ENCODE data around the gene SLC6A19. TPM values are rescaled to one million over a fixed set of nuclear protein-coding genes. Genes with fewer than 3 reads are reported as not detected.

SLC6A19 gene
- total and polyA plus RNA-seq, 2 experiments from 2014 or later = 5.2 to 5.8 TPM

DNA sequence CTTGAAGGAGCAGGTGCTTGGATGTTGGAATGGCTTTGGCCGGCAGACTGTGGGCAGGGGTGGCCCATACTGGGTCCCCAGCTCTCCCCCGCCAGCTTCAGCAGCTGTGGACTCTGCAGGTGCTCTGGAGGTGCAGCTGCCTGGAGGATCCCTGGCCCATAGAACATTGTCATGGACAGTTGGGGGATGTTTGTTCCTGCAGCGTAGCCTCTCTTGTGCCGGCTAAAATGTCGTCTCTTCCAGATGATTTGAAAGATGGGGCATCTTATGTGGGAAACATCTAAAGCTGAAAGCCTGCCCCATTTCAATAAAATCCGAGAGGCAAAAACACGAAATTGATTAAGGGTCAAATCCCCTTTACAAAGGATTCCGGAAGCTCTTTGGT, 13.5 kb upstream of the SLC6A19 start:
- Histone ChIP-seq H3K27me3 (no peaks in the 10 kb centered on the region), H3K79me2 (no peaks in the 10 kb centered on the region), H3K9me2 (replicated peaks; ENCODE audit: insufficient read depth) (no peaks in the 10 kb centered on the region), H3K4me1 (ENCODE audit: insufficient read depth) (peaks cover 37% of the 10 kb centered on the region), H2AFZ (no peak overlapping the region), H3K4me2 (no peak overlapping the region), H3K9me3 (ENCODE audit: low read depth) (no peaks in the 10 kb centered on the region), H4K20me1 (ENCODE audit: insufficient read depth, poor library complexity, severe bottlenecking) (no peaks in the 10 kb centered on the region), H3K36me3 (replicated peaks; ENCODE audit: insufficient read depth, low read depth) (no peaks in the 10 kb centered on the region), H3K27ac (no peak overlapping the region), H3K4me3 (no peak overlapping the region)
- TF ChIP-seq EZH2phosphoT487 (IDR thresholded peaks at IDR 0.05; ENCODE audit: low read depth, severe bottlenecking, unreplicated experiment) (no peak), EZH2 (IDR thresholded peaks at IDR 0.05; ENCODE audit: borderline replicate concordance) (no peak)
- TF ChIP-seq, protein P1, sequence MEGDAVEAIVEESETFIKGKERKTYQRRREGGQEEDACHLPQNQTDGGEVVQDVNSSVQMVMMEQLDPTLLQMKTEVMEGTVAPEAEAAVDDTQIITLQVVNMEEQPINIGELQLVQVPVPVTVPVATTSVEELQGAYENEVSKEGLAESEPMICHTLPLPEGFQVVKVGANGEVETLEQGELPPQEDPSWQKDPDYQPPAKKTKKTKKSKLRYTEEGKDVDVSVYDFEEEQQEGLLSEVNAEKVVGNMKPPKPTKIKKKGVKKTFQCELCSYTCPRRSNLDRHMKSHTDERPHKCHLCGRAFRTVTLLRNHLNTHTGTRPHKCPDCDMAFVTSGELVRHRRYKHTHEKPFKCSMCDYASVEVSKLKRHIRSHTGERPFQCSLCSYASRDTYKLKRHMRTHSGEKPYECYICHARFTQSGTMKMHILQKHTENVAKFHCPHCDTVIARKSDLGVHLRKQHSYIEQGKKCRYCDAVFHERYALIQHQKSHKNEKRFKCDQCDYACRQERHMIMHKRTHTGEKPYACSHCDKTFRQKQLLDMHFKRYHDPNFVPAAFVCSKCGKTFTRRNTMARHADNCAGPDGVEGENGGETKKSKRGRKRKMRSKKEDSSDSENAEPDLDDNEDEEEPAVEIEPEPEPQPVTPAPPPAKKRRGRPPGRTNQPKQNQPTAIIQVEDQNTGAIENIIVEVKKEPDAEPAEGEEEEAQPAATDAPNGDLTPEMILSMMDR (IDR thresholded peaks at IDR 0.05; ENCODE audit: poor library complexity) = no peak
- WGBS (ENCODE audit: low lambda C conversion rate, missing lambda C conversion rate) = 97% methylated on average over 8 of the region's 8 CpGs
- no peak for DNase-seq (ENCODE audit: low spot score)

DNA sequence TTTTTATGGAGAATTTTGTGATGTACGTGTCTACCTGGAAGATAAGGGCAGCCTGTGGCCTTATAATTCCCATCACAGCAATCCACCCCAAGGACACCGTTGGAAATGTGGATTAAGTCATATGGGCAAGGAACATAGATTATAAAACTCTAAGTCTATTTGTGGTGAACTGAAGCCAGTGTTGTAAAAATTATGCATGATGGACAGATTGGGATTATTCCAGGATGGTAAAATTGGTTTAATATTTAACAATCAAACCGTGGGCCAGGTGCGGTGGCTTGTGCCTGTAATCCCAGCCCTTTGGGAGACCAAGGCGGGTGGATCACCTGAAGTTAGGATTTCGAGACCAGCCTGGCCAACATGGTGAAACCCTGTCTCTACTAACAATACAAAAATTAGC, 12.9 kb upstream of the SLC6A19 start:
- Histone ChIP-seq H2AFZ (no peak overlapping the region), H3K4me1 (ENCODE audit: insufficient read depth) (peaks cover 32% of the 10 kb centered on the region), H3K79me2 (no peaks in the 10 kb centered on the region), H4K20me1 (ENCODE audit: insufficient read depth, poor library complexity, severe bottlenecking) (no peaks in the 10 kb centered on the region), H3K4me2 (no peak overlapping the region), H3K9me2 (replicated peaks; ENCODE audit: insufficient read depth) (no peaks in the 10 kb centered on the region), H3K9me3 (ENCODE audit: low read depth) (no peaks in the 10 kb centered on the region), H3K27ac (no peak overlapping the region), H3K4me3 (no peak overlapping the region), H3K36me3 (replicated peaks; ENCODE audit: insufficient read depth, low read depth) (no peaks in the 10 kb centered on the region), H3K27me3 (no peaks in the 10 kb centered on the region)
- TF ChIP-seq EZH2 (IDR thresholded peaks at IDR 0.05; ENCODE audit: borderline replicate concordance) = no peak
- no peak for TF ChIP-seq EZH2phosphoT487 (IDR thresholded peaks at IDR 0.05; ENCODE audit: low read depth, severe bottlenecking, unreplicated experiment)
- TF ChIP-seq, protein P1 (IDR thresholded peaks at IDR 0.05; ENCODE audit: poor library complexity) = no peak
- no peak for DNase-seq (ENCODE audit: low spot score)
- WGBS (ENCODE audit: low lambda C conversion rate, missing lambda C conversion rate) = 59% methylated on average over 6 of the region's 6 CpGs

DNA sequence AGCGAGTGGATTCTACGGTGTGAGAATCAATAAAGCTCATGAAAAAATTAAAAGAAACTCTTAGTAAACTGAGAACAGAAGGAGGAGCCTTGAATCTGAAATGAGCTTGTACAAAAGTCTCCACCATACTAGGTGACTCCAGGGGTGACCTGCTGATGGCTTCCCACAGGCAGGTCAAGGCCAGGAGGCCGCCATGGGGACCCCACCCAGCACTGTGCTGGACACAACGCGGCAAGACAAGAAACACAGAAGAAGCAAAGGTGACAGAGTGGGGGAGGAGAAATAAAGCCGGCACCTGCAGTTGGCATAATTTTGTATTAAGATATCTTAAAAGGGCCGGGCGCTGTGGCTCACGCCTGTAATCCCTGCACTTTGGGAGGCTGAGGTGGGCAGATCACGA, 12.1 kb upstream of the SLC6A19 start:
- WGBS (ENCODE audit: low lambda C conversion rate, missing lambda C conversion rate) = 95% methylated on average over 10 of the region's 10 CpGs
- no peaks in the 10 kb centered on the region for H3K27me3 ChIP-seq
- H3K36me3 ChIP-seq (replicated peaks; ENCODE audit: insufficient read depth, low read depth) = no peaks in the 10 kb centered on the region

More for the DNA sequence above, 12.1 kb upstream of the SLC6A19 start:
- Histone ChIP-seq H3K4me3 (no peak overlapping the region), H3K9me3 (ENCODE audit: low read depth) (no peaks in the 10 kb centered on the region), H4K20me1 (ENCODE audit: insufficient read depth, poor library complexity, severe bottlenecking) (no peaks in the 10 kb centered on the region), H3K27ac (no peak overlapping the region), H3K79me2 (no peaks in the 10 kb centered on the region), H2AFZ (no peak overlapping the region), H3K4me1 (ENCODE audit: insufficient read depth) (peaks cover 24% of the 10 kb centered on the region), H3K9me2 (replicated peaks; ENCODE audit: insufficient read depth) (no peaks in the 10 kb centered on the region), H3K4me2 (no peak overlapping the region)
- TF ChIP-seq, protein P1 (IDR thresholded peaks at IDR 0.05; ENCODE audit: poor library complexity) = no peak
- TF ChIP-seq EZH2 (IDR thresholded peaks at IDR 0.05; ENCODE audit: borderline replicate concordance) (no peak), EZH2phosphoT487 (IDR thresholded peaks at IDR 0.05; ENCODE audit: low read depth, severe bottlenecking, unreplicated experiment) (no peak)
- no peak for DNase-seq (ENCODE audit: low spot score)
